Mesendoderm (in vitro differentiated cells): ENCODE results near the gene CNOT1.
A peak's percentile ranks its signal among the peaks of the same experiment; 100 is the strongest.

Experiments used
- DNase-seq: peaks from one replicate; pipeline ENCODE4 v3.0.0; 2013
- H2AK5ac ChIP-seq: 2 replicates; pipeline ENCODE4 v1.6.1; 2013; ENCODE audit warnings: low read length, inconsistent platforms
- H2BK120ac ChIP-seq: 2 replicates; pipeline ENCODE4 v1.6.1; 2013; ENCODE audit warnings: low read depth, mild to moderate bottlenecking, low read length, moderate library complexity, mixed read lengths
- H2BK15ac ChIP-seq: replicated peaks from 2 replicates; pipeline ENCODE4 v1.6.1; 2013; ENCODE audit warnings: low read depth, mild to moderate bottlenecking, moderate library complexity
- H2BK5ac ChIP-seq: 2 replicates; pipeline ENCODE4 v1.6.1; 2013; ENCODE audit warnings: low read length, inconsistent platforms
- H3K18ac ChIP-seq: 2 replicates; pipeline ENCODE4 v1.6.1; 2013; ENCODE audit warnings: mild to moderate bottlenecking, low read length, mixed read lengths
- H3K23ac ChIP-seq: one replicate; pipeline ENCODE4 v1.6.1; 2013; ENCODE audit warnings: low read length
- H3K27ac ChIP-seq: 2 replicates; pipeline ENCODE4 v1.5.1; 2013; ENCODE audit warnings: low read depth, mild to moderate bottlenecking, inconsistent platforms, low read length, moderate library complexity
- H3K27me3 ChIP-seq: 2 replicates; pipeline ENCODE4 v1.6.1; 2013; ENCODE audit warnings: low read length, control low read depth, mild to moderate bottlenecking, inconsistent platforms; ENCODE audit not compliant: insufficient read depth, poor library complexity
- H3K36me3 ChIP-seq: 2 replicates; pipeline ENCODE4 v1.6.1; 2013; ENCODE audit warnings: low read length, inconsistent platforms; ENCODE audit not compliant: control insufficient read depth, insufficient read depth
- H3K4ac ChIP-seq: one replicate; pipeline ENCODE4 v1.6.1; 2013; ENCODE audit warnings: low read depth, mild to moderate bottlenecking, low read length, moderate library complexity
- H3K4me1 ChIP-seq: 2 replicates; pipeline ENCODE4 v1.6.1; 2013; ENCODE audit warnings: low read depth, low read length, inconsistent platforms; ENCODE audit not compliant: control insufficient read depth
- H3K4me2 ChIP-seq: 2 replicates; pipeline ENCODE4 v1.6.1; 2013; ENCODE audit warnings: low read length
- H3K4me3 ChIP-seq: 2 replicates; pipeline ENCODE4 v1.5.1; 2013; ENCODE audit warnings: mild to moderate bottlenecking, low read length
- H3K56ac ChIP-seq: one replicate; pipeline ENCODE4 v1.6.1; 2013; ENCODE audit warnings: low read length
- H3K79me1 ChIP-seq: 2 replicates; pipeline ENCODE4 v1.6.1; 2013; ENCODE audit warnings: low read length, inconsistent platforms
- H3K79me2 ChIP-seq: 2 replicates; pipeline ENCODE4 v1.6.1; 2013; ENCODE audit warnings: mild to moderate bottlenecking, low read length; ENCODE audit not compliant: control insufficient read depth, insufficient read depth
- H3K9ac ChIP-seq: 2 replicates; pipeline ENCODE4 v1.6.1; 2013; ENCODE audit warnings: low read length, inconsistent platforms
- H4K5ac ChIP-seq: one replicate; pipeline ENCODE4 v1.6.1; 2013; ENCODE audit warnings: low read length
- H4K8ac ChIP-seq: one replicate; pipeline ENCODE4 v1.6.1; 2013; ENCODE audit warnings: low read depth, mild to moderate bottlenecking, control low read depth, low read length, moderate library complexity
- WGBS: extraction: QIAGEN DNeasy Blood & Tissue Kit; methylation state at CpG from one replicate; pipeline ENCODE4 v1.1.7; 2013; ENCODE audit warnings: low lambda C conversion rate, missing lambda C conversion rate; ENCODE audit not compliant: insufficient coverage; ENCODE audit errors: extremely low coverage; 5-methylcytosine and 5-hydroxymethylcytosine counted together

The CNOT1 gene

DNA sequence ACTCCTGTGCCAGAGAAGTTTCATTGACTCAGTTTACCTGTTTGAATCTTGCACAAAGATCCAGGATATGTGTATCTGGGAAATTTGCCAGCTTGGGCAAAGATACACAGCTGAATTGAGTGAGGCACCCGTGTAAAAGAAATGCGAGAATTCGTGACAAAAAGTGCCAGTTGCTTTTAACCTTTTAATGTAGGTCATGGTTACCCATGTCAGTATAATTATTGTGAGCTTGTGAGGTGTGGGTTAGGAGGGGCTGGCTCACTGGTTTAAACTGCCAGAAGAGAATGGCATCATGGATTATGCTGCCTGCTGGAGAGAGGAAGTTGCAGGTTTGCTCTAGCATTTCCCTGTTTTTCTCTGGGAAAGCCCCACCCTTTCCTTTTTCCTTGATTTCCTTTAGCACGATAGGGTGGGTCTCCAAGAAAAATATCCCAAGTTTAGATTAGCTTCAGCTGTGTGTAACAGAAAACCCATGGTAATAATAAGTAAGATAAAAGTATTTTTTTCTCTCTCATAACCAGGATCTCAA is 154.5 kb downstream of the CNOT1 start:
- no peaks in the 10 kb centered on the region for H3K36me3 ChIP-seq
- peak overlapping the region; percentile 74 for H3K27ac ChIP-seq
- no peak overlapping the region for H3K4ac ChIP-seq
- H2AK5ac ChIP-seq, result no peak overlapping the region
- H3K9ac ChIP-seq, result no peak overlapping the region
- H3K4me1 ChIP-seq, result peaks cover 5% of the 10 kb centered on the region
- H2BK5ac ChIP-seq, result peak overlapping the region; percentile 36
- no peaks in the 10 kb centered on the region for H3K79me1 ChIP-seq
- peak overlapping the region; percentile 35 for H2BK120ac ChIP-seq
- no peak overlapping the region for H3K4me3 ChIP-seq
- WGBS, result no CpG with 5 or more reads among the region's 4 CpGs
- no peak for DNase-seq
- H3K18ac ChIP-seq, result peak overlapping the region; percentile 39
- H3K4me2 ChIP-seq, result no peak overlapping the region
- peak overlapping the region; percentile 44 for H3K56ac ChIP-seq
- no peaks in the 10 kb centered on the region for H3K79me2 ChIP-seq
- H2BK15ac ChIP-seq, result no peak overlapping the region
- H4K8ac ChIP-seq, result no peak overlapping the region
- H4K5ac ChIP-seq, result no peak overlapping the region
- no peaks in the 10 kb centered on the region for H3K27me3 ChIP-seq
- H3K23ac ChIP-seq, result no peak overlapping the region

DNA sequence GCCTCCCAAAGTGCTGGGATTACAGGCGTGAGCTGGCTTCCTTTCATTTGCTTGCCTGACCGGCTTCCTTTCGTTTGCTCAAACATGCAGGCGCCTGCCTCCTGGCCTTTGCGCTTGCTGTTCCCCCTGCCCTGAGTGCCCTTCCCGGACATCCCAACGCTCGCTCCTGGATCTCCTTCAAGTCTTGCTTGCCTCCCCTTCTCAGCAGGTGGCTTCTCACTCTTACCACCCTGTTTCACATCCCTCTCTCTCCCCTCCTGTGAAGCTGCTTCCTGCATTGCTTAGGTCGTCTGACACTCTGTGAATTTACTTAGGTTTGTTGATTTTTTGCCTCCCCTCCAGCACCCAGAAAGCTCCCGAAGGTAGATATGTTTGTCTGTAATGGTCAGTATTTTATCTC is 155.3 kb downstream of the CNOT1 start:
- no peaks in the 10 kb centered on the region for H3K27me3 ChIP-seq
- no peak overlapping the region for H4K8ac ChIP-seq
- H2BK5ac ChIP-seq, result no peak overlapping the region
- no peak overlapping the region for H3K23ac ChIP-seq
- no peak overlapping the region for H2BK120ac ChIP-seq
- H4K5ac ChIP-seq, result no peak overlapping the region
- H3K9ac ChIP-seq, result no peak overlapping the region
- H2AK5ac ChIP-seq, result no peak overlapping the region
- peak overlapping the region; percentile 44 for H3K56ac ChIP-seq
- DNase-seq, result peak; percentile 80
- no peaks in the 10 kb centered on the region for H3K36me3 ChIP-seq
- no peak overlapping the region for H2BK15ac ChIP-seq
- H3K4me2 ChIP-seq, result no peak overlapping the region
- H3K4ac ChIP-seq, result no peak overlapping the region
- WGBS, result no CpG with 5 or more reads among the region's 10 CpGs
- no peaks in the 10 kb centered on the region for H3K79me2 ChIP-seq
- H3K18ac ChIP-seq, result no peak overlapping the region
- peak overlapping the region; percentile 74 for H3K27ac ChIP-seq
- no peak overlapping the region for H3K4me3 ChIP-seq
- H3K79me1 ChIP-seq, result no peaks in the 10 kb centered on the region
- peaks cover 5% of the 10 kb centered on the region for H3K4me1 ChIP-seq

DNA sequence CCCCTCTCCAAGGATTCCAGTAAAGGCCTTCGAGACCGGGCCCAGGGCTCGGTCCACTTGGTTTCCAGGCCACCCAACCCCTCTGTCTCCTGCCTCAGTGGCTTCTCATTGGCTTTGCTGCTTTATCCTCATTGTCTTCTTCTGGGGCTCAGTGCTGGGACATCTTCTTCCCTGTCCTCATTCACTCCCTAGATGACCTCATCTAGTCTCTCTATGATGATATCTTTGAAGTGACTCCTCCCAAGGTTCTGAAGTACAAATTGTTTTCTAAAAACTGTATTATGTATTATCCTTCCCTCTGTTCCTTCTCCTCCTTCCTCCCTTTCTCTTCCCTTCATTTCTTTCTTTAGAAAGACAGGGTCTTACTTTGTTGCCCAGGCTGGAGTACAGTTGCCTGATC is 156.8 kb downstream of the CNOT1 start:
- no peak for DNase-seq
- no peak overlapping the region for H3K18ac ChIP-seq
- no peak overlapping the region for H2BK5ac ChIP-seq
- H3K9ac ChIP-seq, result no peak overlapping the region
- H3K4ac ChIP-seq, result no peak overlapping the region
- no peaks in the 10 kb centered on the region for H3K79me1 ChIP-seq
- WGBS, result no CpG with 5 or more reads among the region's 3 CpGs
- no peaks in the 10 kb centered on the region for H3K79me2 ChIP-seq
- no peak overlapping the region for H4K5ac ChIP-seq
- no peak overlapping the region for H4K8ac ChIP-seq
- H3K4me1 ChIP-seq, result peaks cover 5% of the 10 kb centered on the region
- no peak overlapping the region for H3K23ac ChIP-seq
- no peaks in the 10 kb centered on the region for H3K36me3 ChIP-seq
- H3K4me3 ChIP-seq, result no peak overlapping the region
- H3K27me3 ChIP-seq, result no peaks in the 10 kb centered on the region
- H3K4me2 ChIP-seq, result no peak overlapping the region
- H2BK120ac ChIP-seq, result no peak overlapping the region
- no peak overlapping the region for H3K27ac ChIP-seq
- no peak overlapping the region for H3K56ac ChIP-seq
- H2BK15ac ChIP-seq, result no peak overlapping the region
- H2AK5ac ChIP-seq, result no peak overlapping the region

DNA sequence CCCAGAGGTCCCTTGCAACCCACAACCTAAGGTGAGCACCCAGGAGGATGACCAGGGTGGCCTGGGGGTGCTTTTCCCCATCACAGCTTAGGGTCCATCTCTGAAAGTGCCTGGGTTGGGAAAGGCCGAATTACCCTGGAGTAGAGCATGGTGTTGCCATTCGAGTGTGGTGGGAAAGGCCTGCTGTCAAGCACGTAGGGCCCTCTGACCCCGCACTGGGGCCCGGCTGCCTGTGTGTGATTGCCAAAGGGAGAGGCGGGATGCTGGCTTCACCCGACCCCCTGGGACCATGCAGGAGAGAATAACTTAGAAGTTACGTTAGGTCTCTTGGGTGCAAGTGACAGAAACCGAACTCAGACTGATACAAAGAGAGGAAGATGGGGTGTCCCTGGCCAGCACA is 157.4 kb downstream of the CNOT1 start:
- no peak for DNase-seq
- peaks cover 5% of the 10 kb centered on the region for H3K4me1 ChIP-seq
- H3K27ac ChIP-seq, result no peak overlapping the region
- H3K4me3 ChIP-seq, result no peak overlapping the region
- no CpG with 5 or more reads among the region's 9 CpGs for WGBS
- no peak overlapping the region for H4K5ac ChIP-seq
- H2AK5ac ChIP-seq, result no peak overlapping the region
- H3K56ac ChIP-seq, result no peak overlapping the region
- H2BK15ac ChIP-seq, result no peak overlapping the region
- no peaks in the 10 kb centered on the region for H3K79me2 ChIP-seq
- no peak overlapping the region for H4K8ac ChIP-seq
- H3K9ac ChIP-seq, result no peak overlapping the region
- no peak overlapping the region for H2BK120ac ChIP-seq
- H3K79me1 ChIP-seq, result no peaks in the 10 kb centered on the region
- H2BK5ac ChIP-seq, result no peak overlapping the region
- no peak overlapping the region for H3K4me2 ChIP-seq
- no peak overlapping the region for H3K18ac ChIP-seq
- no peaks in the 10 kb centered on the region for H3K27me3 ChIP-seq
- H3K36me3 ChIP-seq, result no peaks in the 10 kb centered on the region
- H3K23ac ChIP-seq, result no peak overlapping the region
- H3K4ac ChIP-seq, result no peak overlapping the region

DNA sequence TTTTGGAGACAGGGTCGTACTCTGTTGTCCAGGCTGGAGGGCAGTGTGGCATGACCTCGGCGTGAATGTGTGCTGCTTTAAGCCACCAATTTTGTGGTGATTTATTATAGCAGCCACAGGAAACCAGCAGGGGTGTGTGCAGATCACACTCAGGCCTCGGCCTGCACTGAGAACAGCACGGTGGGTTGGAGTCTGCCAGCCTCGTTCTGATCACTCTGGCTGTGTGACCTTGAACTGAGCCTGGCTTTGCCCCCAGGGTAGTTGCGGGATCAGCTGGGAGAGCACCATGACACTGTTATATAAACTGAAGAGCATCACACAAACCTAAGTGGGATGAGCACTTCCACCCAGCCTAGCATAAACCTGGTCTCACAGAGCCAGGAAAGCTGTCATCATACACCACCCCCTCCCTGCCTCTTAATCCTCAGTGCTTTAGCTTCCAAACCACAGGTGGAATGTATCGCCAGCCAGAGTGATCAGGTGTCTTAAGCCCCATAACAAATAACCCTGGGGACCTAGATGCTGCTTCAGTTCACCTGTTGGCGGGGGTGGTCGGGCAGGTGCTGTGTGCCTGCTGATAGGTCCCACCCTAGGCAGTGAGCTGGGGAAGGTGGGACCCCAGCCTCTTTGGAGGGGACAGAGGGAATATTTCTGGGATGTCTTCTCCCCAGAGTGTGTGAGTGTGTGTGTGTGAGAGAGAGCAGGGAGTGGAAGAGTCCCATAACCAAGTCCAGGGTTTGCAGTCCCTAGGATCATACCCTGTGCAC is 158.2 kb downstream of the CNOT1 start:
- Histone ChIP-seq H3K18ac (no peak overlapping the region), H3K79me1 (no peaks in the 10 kb centered on the region), H3K23ac (no peak overlapping the region), H3K36me3 (no peaks in the 10 kb centered on the region), H2BK5ac (no peak overlapping the region), H2AK5ac (no peak overlapping the region), H3K4me3 (no peak overlapping the region), H3K4ac (no peak overlapping the region), H2BK120ac (no peak overlapping the region), H3K27ac (no peak overlapping the region), H4K5ac (no peak overlapping the region), H3K4me2 (no peak overlapping the region), H2BK15ac (no peak overlapping the region), H3K4me1 (peaks cover 5% of the 10 kb centered on the region), H3K27me3 (no peaks in the 10 kb centered on the region), H4K8ac (no peak overlapping the region), H3K79me2 (no peaks in the 10 kb centered on the region), H3K9ac (no peak overlapping the region), H3K56ac (no peak overlapping the region)
- WGBS, result no CpG with 5 or more reads among the region's 10 CpGs
- no peak for DNase-seq
